Thymus (tissue), 11 donors: Measurements from ENCODE around the gene KCNJ6. TPM values are rescaled to one million over a fixed set of nuclear protein-coding genes. Genes with fewer than 3 reads are reported as not detected.

Experiments
- DNase-seq, 9 donors: peaks; one replicate each; pipeline ENCODE4 v3.0.0-alpha.2; 2013; ENCODE audit warnings: low spot score in 9 of 9, low read depth in 6 of 9, missing footprints in 1 of 9
- H3K27ac ChIP-seq, 2 donors: one replicate each; pipeline ENCODE4 v1.5.1; 2013; ENCODE audit warnings: control low read depth in 1 of 2, low read depth in 1 of 2, low read length in 1 of 2, mild to moderate bottlenecking in 1 of 2, moderate library complexity in 1 of 2
- H3K27me3 ChIP-seq, 2 donors: one replicate each; pipeline ENCODE4 v1.5.1; 2013; ENCODE audit warnings: low read length in 1 of 2; ENCODE audit not compliant: control insufficient read depth in 2 of 2, insufficient read depth in 1 of 2
- H3K36me3 ChIP-seq, 2 donors: one replicate each; pipeline ENCODE4 v1.5.1; 2013; ENCODE audit warnings: low read length in 1 of 2, mild to moderate bottlenecking in 1 of 2, moderate library complexity in 1 of 2; ENCODE audit not compliant: control insufficient read depth in 2 of 2, insufficient read depth in 2 of 2
- H3K4me1 ChIP-seq, 2 donors: one replicate each; pipeline ENCODE4 v1.5.1; 2013; ENCODE audit warnings: low read length in 2 of 2; ENCODE audit not compliant: control insufficient read depth in 2 of 2, insufficient read depth in 2 of 2
- H3K4me3 ChIP-seq, 2 donors: one replicate each; pipeline ENCODE4 v1.5.1; 2013; ENCODE audit warnings: low read length in 2 of 2, control low read depth in 1 of 2, mild to moderate bottlenecking in 1 of 2
- H3K9me3 ChIP-seq, 2 donors: one replicate each; pipeline ENCODE4 v1.5.1; 2013; ENCODE audit warnings: low read length in 1 of 2, mild to moderate bottlenecking in 1 of 2; ENCODE audit not compliant: control insufficient read depth in 2 of 2, insufficient read depth in 1 of 2
- WGBS: extraction: QIAGEN DNeasy Blood & Tissue Kit; methylation state at CpG from one replicate; pipeline ENCODE4 v1.1.7; 2013; 5-methylcytosine and 5-hydroxymethylcytosine counted together
- polyA plus RNA-seq: library from polyadenylated mRNA; stranded (reverse); fragments of 200-250 nt; gene quantifications from one replicate; pipeline ENCODE4 v1.2.3, GENCODE V29; 2013
- total RNA-seq: library from RNA; stranded (reverse); fragments of 120-200 nt; gene quantifications from one replicate; pipeline ENCODE4 v1.2.4, GENCODE V29; 2013
- donor health status: healthy.

The KCNJ6 gene
- total and polyA plus RNA-seq, 2 donors: under 0.01 to 0.02 TPM

DNA sequence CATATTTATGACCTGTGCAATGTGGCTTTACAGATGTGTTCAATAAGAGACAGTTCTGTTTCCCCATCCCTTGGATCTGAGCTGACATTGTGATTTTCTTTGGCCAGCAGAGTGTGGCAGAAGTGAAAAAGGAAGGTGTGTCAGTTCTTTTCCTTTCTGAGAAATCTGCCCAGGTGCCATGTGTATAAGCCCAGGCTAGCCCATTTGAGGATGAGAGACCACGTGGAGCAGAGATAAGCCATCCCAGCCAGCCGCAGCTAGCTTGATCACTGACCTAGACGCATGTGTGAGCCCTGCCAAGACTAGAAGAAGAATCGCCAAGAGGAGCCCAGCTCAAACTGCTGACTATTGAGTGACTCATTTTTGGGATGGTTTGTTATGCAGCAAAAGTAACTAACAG, 127.8 kb downstream of the KCNJ6 start:
- Histone ChIP-seq H3K4me1 (peaks cover 0 to under 1% of the 10 kb centered on the region in 2 donors), H3K4me3 (no peak overlapping the region), H3K9me3 (no peaks in the 10 kb centered on the region), H3K36me3 (no peaks in the 10 kb centered on the region), H3K27ac (no peak overlapping the region), H3K27me3 (no peaks in the 10 kb centered on the region)
- WGBS: 93% methylated on average over 4 of the region's 4 CpGs
- DNase-seq: no peak

DNA sequence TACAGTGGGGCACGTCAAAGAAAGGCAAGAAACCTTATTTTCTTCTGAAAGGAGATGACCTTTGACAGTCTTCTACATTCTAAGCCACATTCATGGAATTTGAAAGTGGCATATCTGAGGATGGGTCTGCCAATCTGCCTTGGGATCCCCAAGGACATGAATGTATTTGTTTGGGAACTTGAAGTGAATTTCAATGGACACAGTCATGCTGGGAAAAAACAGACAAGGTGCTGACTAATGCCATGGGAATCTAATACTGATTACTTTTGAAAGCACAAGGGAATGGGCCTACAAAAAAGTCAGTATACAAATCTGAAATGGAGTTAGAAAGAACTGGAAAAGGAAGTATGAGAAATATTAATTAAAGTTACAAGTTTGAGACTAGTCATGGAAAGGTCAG, 128.8 kb downstream of the KCNJ6 start:
- 98% methylated on average over 1 of the region's 1 CpG for WGBS
- no peaks in the 10 kb centered on the region for H3K4me1 ChIP-seq
- no peaks in the 10 kb centered on the region for H3K36me3 ChIP-seq
- H3K9me3 ChIP-seq: no peaks in the 10 kb centered on the region
- H3K27ac ChIP-seq: no peak overlapping the region
- DNase-seq: no peak
- H3K27me3 ChIP-seq: no peaks in the 10 kb centered on the region
- no peak overlapping the region for H3K4me3 ChIP-seq

DNA sequence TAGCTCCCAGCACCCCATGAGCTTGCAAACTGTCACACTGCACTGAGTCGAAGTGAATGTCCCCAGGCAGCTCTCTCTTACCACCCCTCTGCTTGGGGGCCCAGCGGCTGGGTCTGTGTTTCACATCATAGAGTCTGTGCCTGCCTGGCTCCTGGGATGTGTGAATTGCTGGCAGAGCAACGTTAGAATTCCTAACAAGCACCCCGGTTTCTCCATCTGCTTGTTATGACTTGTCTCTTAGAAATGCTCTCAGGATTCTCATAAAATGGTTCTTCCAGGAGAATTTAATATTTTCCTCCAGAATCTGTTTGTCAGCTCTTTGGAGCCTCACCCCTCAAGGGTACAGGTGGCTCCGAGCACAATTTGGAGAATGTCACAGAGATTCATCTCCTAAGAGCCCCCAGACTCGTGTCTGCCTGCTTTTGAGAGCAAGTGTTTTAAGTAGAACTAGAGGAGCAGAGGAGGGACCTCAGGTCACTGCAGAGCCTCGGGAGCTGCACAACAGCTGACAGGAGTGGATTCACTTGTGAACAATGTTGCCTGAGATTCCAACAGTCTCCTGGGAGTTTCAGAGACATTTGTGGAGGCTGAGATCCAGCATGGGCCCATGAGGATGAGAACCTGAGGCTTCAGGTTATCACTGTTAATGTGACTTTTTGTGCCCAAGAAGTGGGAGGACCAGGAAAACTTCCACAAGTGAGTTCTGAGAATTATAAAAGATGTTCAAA, 131.5 kb downstream of the KCNJ6 start:
- Histone ChIP-seq H3K27me3 (no peaks in the 10 kb centered on the region), H3K4me1 (no peaks in the 10 kb centered on the region), H3K9me3 (no peaks in the 10 kb centered on the region), H3K27ac (no peak overlapping the region), H3K36me3 (no peaks in the 10 kb centered on the region), H3K4me3 (no peak overlapping the region)
- DNase-seq: no peak
- 92% methylated on average over 7 of the region's 7 CpGs for WGBS

DNA sequence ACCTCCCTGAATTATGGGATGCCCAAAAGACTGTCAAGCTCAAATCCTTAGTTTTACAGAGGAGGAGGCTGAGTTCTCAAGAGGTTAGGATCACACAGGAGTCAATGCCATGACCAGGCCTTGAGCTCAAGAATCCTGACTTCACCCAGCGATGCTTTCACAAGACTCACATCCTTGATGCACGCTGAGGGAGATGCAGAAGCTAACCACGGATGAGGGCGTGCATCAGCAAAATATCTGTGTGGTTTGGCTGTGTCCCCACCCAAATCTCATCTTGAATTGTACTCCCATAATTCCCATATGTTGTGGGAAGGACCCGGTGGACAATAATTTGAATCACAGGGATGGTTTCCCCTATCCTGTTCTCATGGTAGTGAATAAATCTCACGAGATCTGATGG, 133.2 kb downstream of the KCNJ6 start:
- no peaks in the 10 kb centered on the region for H3K4me1 ChIP-seq
- WGBS: 97% methylated on average over 6 of the region's 6 CpGs
- H3K27ac ChIP-seq: no peak overlapping the region
- H3K9me3 ChIP-seq: no peaks in the 10 kb centered on the region
- no peaks in the 10 kb centered on the region for H3K36me3 ChIP-seq
- no peaks in the 10 kb centered on the region for H3K27me3 ChIP-seq
- H3K4me3 ChIP-seq: no peak overlapping the region
- no peak for DNase-seq

DNA sequence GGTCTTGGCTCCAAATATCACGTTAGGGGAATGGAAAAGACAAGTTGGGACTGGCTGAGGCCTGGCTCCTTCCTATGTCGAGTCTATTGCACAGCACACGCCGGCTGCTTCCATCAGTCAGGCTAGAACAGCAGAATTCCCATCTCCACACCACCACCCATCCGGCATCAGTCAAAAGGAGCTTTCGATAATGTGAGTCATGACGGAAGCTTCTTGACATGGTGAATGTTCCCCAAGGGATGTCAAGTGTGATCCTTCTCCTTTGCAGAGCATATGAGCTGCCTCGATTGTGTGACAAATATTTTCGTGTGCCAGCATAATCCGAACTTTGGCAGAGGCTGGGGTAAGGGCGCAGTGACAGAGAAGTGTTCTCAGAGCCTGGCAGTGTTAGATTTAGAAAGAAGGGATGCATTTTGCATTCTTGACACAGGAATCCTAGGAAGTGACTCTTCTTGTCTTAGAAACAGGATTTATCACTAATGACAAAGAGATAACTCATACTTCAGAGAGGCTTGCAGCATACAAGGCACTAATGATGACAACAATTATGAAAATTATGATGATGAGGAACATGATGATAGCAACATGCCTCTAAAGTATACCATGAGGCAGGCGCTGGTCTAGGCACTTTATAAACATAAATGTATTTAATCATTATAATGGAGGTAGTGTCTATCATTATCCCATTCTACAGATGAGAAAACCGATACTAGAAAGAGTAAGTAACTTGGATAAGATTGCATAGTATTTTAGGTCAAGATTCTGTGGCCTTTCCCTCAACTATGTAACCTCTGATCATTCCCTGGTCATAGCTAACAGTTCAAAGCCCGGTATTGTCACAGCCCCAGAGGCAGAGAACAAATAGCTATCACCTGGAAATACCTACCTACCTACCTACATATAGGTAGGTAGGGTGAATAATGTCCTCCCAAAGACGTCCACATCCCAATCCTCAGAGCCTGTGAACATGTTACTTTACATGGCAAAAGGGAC, 135.0 kb downstream of the KCNJ6 start:
- Histone ChIP-seq H3K27me3 (no peaks in the 10 kb centered on the region), H3K9me3 (no peaks in the 10 kb centered on the region), H3K36me3 (no peaks in the 10 kb centered on the region), H3K27ac (no peak overlapping the region), H3K4me3 (no peak overlapping the region), H3K4me1 (no peaks in the 10 kb centered on the region)
- DNase-seq: no peak
- WGBS: 94% methylated on average over 15 of the region's 15 CpGs

DNA sequence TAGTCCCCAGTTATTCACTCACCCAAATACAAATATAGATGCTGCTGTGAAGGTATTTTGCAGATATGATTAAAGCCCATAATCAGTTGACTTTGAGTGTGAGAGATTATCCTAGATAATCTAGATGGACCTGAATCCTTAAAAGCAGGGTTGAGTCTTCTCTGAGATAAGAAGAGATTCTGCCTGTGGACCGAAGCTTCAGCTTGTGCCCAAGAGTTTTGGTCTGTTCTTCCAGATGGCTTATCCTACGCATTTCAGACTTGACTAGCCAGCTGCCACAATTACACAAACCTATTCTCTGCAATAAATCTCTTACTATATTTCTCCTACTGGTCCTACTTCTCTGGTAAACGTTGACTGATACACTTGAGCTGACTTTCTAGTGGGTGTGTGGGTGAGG, 145.1 kb downstream of the KCNJ6 start:
- Histone ChIP-seq H3K27ac (no peak overlapping the region), H3K4me1 (no peaks in the 10 kb centered on the region), H3K9me3 (no peaks in the 10 kb centered on the region), H3K27me3 (peaks cover 0 to 2% of the 10 kb centered on the region in 2 donors), H3K36me3 (no peaks in the 10 kb centered on the region), H3K4me3 (no peak overlapping the region)
- 93% methylated on average over 3 of the region's 3 CpGs for WGBS
- DNase-seq: no peak

DNA sequence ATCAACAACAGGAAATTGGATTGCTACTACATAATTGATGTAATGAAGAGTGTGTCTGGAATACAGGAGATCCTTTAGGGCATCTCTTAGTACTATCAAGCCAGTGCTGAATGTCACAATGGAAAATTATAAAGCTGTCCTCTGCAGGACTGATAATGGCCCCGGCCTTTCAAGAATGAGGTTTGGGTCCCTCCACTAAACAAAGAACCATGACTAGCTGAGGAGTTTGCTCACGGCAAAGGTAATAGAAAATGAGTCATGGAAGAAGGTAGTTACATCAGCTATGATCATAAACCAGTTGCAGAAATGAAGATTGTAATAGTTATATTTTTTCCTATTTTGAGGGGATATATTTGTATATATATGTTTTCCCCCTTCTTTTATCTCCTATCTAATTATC, 145.8 kb downstream of the KCNJ6 start:
- H3K27ac ChIP-seq: no peak overlapping the region
- peaks cover 0 to 2% of the 10 kb centered on the region in 2 donors for H3K27me3 ChIP-seq
- no peaks in the 10 kb centered on the region for H3K9me3 ChIP-seq
- no peaks in the 10 kb centered on the region for H3K4me1 ChIP-seq
- no peak for DNase-seq
- H3K36me3 ChIP-seq: no peaks in the 10 kb centered on the region
- H3K4me3 ChIP-seq: no peak overlapping the region
- WGBS: 92% methylated on average over 2 of the region's 2 CpGs

DNA sequence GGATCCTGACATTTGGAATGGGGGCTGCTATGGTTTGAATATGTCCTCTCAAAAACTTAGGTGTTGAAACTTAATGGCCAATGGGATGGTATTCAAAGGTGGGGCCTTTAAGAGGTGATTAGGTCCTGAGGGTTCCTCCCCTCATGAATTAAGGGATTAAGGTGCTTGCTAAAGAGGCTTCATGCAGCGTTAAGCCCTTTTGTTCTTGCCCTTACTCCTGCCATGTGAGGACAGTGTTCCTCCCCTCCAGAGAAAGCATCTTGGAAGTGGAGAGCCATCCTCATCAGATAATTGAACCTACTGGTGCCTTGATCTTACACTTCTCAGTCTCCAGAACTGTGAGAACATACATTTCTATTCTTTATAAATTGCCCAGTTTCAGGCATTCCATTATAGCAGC, 146.6 kb downstream of the KCNJ6 start:
- 36% methylated on average over 1 of the region's 1 CpG for WGBS
- H3K4me3 ChIP-seq: no peak overlapping the region

DNA sequence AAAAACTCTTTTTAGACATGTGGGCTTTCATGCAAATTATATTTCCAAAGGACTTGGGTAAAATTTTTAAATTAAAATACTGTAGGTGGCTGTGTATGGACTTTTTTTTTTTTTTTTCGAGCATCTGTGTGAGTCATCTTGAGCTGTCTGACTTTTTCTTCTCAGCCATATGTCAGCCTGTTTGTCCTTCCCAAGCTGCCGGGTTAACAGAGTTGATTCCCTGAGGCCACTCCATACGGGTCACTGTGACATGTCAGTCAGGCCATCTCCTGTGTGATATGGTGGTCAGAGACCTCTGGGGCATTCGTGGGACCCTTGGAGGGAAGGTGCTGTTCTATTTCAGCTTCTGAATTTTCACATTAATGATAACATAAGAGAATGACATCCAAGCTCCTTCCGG, 148.3 kb downstream of the KCNJ6 start:
- DNase-seq: no peak
- H3K36me3 ChIP-seq: no peaks in the 10 kb centered on the region
- WGBS: 89% methylated on average over 5 of the region's 5 CpGs
- H3K4me1 ChIP-seq: no peaks in the 10 kb centered on the region
- no peak overlapping the region for H3K4me3 ChIP-seq
- no peak overlapping the region for H3K27ac ChIP-seq
- peaks cover 0 to under 1% of the 10 kb centered on the region in 2 donors for H3K27me3 ChIP-seq
- H3K9me3 ChIP-seq: no peaks in the 10 kb centered on the region

More for the DNA sequence above, 146.6 kb downstream of the KCNJ6 start:
- H3K36me3 ChIP-seq: no peaks in the 10 kb centered on the region
- peaks cover 0 to 2% of the 10 kb centered on the region in 2 donors for H3K27me3 ChIP-seq
- DNase-seq: no peak
- H3K4me1 ChIP-seq: no peaks in the 10 kb centered on the region
- no peaks in the 10 kb centered on the region for H3K9me3 ChIP-seq
- H3K27ac ChIP-seq: no peak overlapping the region
